HEK293T (cell line): ENCODE data around the gene TMEM132D.

Experiments used
- CTCF ChIA-PET: fragments of 350-600 bp; formaldehyde crosslinking; extraction: SDS; loops from one replicate; lab custom pipeline; 2021; ENCODE audit warnings: antibody characterized with exemption, inconsistent platforms; lab: Yijun Ruan, JAX
- POLR2A ChIA-PET: fragments of 350-600 bp; formaldehyde crosslinking; extraction: SDS; loops from one replicate; lab custom pipeline; 2020; ENCODE audit warnings: antibody characterized with exemption, inconsistent platforms; lab: Yijun Ruan, JAX
- DNase-seq: peaks from one replicate; pipeline ENCODE4 v3.0.0; 2012; ENCODE audit warnings: mixed read lengths; ENCODE audit errors: extremely low spot score
- ARNT ChIP-seq: fragments of 450-650 bp; IDR thresholded peaks from 2 replicates; pipeline ENCODE4 v1.6.1; 2017; ENCODE audit warnings: mild to moderate bottlenecking
- BHLHE40 ChIP-seq: fragments of 450-650 bp; IDR thresholded peaks from 2 replicates; pipeline ENCODE4 v1.6.1; 2016; ENCODE audit warnings: mild to moderate bottlenecking, moderate library complexity, borderline replicate concordance
- CTBP1 ChIP-seq: fragments of 450-650 bp; IDR thresholded peaks from 2 replicates; pipeline ENCODE4 v1.6.1; 2016; ENCODE audit warnings: borderline replicate concordance
- ELF4 ChIP-seq: fragments of 450-650 bp; IDR thresholded peaks from 2 replicates; pipeline ENCODE4 v1.6.1; 2017; ENCODE audit warnings: antibody characterized with exemption
- FOXA1 ChIP-seq: fragments of 450-650 bp; IDR thresholded peaks from 2 replicates; pipeline ENCODE4 v1.6.1; 2016; ENCODE audit warnings: mild to moderate bottlenecking
- FOXK2 ChIP-seq: fragments of 450-650 bp; IDR thresholded peaks from 2 replicates; pipeline ENCODE4 v1.6.1; 2016; ENCODE audit warnings: mild to moderate bottlenecking
- FOXM1 ChIP-seq: fragments of 450-650 bp; IDR thresholded peaks from 2 replicates; pipeline ENCODE4 v1.6.1; 2017; ENCODE audit warnings: mild to moderate bottlenecking, borderline replicate concordance
- HDGF ChIP-seq: fragments of 450-650 bp; IDR thresholded peaks from 2 replicates; pipeline ENCODE4 v1.6.1; 2017; ENCODE audit warnings: antibody characterized with exemption, borderline replicate concordance
- L3MBTL2 ChIP-seq: fragments of 450-650 bp; conservative IDR thresholded peaks from 2 replicates; pipeline ENCODE4 v1.6.1; 2016; ENCODE audit warnings: mild to moderate bottlenecking
- LEF1 ChIP-seq: fragments of 450-650 bp; IDR thresholded peaks from 2 replicates; pipeline ENCODE4 v1.6.1; 2017; ENCODE audit warnings: mild to moderate bottlenecking, borderline replicate concordance
- NFRKB ChIP-seq: fragments of 450-650 bp; IDR thresholded peaks from 2 replicates; pipeline ENCODE4 v1.6.1; 2016; ENCODE audit warnings: mild to moderate bottlenecking, moderate library complexity
- PKNOX1 ChIP-seq: fragments of 450-650 bp; IDR thresholded peaks from 2 replicates; pipeline ENCODE4 v1.6.1; 2016
- SP1 ChIP-seq: fragments of 450-650 bp; IDR thresholded peaks from 2 replicates; pipeline ENCODE4 v1.6.1; 2017
- SUZ12 ChIP-seq: fragments of 450-650 bp; IDR thresholded peaks from 2 replicates; pipeline ENCODE4 v1.6.1; 2016; ENCODE audit warnings: mild to moderate bottlenecking
- TARDBP ChIP-seq: fragments of 450-650 bp; IDR thresholded peaks from 2 replicates; pipeline ENCODE4 v1.6.1; 2016
- ZNF384 ChIP-seq: fragments of 450-650 bp; IDR thresholded peaks from 2 replicates; pipeline ENCODE4 v1.6.1; 2016

The TMEM132D gene

DNA sequence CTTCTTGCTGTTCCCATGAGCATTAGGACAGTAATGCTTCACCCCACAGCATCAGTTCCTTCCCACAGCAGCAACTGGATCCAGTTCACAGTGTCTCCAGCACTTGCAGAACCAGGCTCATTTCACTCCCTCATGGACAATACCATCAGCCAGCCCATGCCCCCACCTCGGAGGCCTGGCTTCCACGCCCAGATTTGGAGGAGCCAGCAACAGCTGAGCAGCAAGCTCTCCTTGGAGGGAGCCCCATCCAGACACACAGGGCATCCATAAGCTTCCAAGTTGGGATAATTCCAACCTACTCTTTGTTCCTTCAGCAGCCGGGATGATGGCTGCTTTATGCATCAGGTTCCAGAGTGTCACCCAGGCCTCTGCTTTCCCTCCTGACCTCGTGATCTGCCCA, 800.6 kb downstream of the TMEM132D start:
- POLR2A ChIA-PET, result no interaction called here
- CTCF ChIA-PET, result no interaction called here
- no peak for TF ChIP-seq FOXM1
- DNase-seq, result no peak

GRCh38 chr12:129102233-129102632, 801.6 kb downstream of the TMEM132D start:
- no peak for DNase-seq
- POLR2A ChIA-PET, result no interaction called here
- TF ChIP-seq ELF4 (no peak), ZNF384 (no peak), PKNOX1 (no peak), L3MBTL2 (no peak), LEF1 (no peak), BHLHE40 (no peak)
- CTCF ChIA-PET, result no interaction called here

DNA sequence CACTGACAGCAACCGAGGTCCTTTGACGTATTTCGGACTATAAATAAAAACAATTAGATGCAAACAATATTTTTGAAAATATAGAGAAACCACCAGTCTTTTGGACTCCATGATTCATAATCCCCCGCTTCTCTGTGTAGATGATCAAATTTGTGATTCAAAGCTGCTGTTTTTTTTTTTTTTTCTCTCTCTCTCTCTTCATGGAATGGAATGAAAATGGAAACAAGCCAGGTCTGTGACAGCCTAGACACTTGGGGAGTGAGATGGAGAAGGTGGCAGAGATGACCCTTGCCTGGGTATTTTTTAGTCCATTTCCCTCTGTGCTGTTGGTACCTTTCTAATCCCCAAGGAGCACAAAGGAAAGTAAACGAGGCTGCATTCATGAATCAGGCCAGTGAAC, 802.0 kb downstream of the TMEM132D start:
- TF ChIP-seq BHLHE40, result no peak
- no peak for TF ChIP-seq L3MBTL2
- TF ChIP-seq SP1, result no peak
- no peak for TF ChIP-seq FOXA1
- TF ChIP-seq TARDBP, result no peak
- no peak for TF ChIP-seq FOXM1
- TF ChIP-seq ARNT, result no peak
- POLR2A ChIA-PET, result no interaction called here

DNA sequence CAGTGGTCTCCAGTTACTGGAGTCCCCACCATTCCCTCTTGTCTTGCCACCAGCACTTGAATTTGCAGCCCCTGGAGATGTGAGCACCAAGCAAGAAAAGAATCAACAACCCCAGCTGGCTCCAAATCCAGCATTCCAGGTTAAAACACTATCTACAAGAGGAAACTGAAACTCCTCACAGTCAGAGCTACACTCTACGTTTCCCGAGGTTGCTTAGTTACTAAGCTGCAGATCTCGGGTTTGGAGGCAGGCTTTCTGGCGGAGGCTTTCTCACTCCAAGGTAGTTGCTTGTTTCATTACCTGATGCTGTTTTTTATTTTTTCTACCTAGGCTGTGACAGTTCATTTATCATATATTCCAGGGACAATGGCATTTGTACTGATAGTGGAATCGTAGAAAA, 802.4 kb downstream of the TMEM132D start:
- DNase-seq, result no peak
- CTCF ChIA-PET, result no interaction called here
- POLR2A ChIA-PET, result no interaction called here
- no peak for TF ChIP-seq ARNT
- no peak for TF ChIP-seq TARDBP
- no peak for TF ChIP-seq FOXA1
- TF ChIP-seq LEF1, result no peak

More for the DNA sequence above, 802.0 kb downstream of the TMEM132D start:
- DNase-seq, result no peak
- CTCF ChIA-PET, result no interaction called here

- POLR2A ChIA-PET, result no interaction called here
- TF ChIP-seq LEF1, result no peak
- TF ChIP-seq CTBP1, result no peak
- no peak for TF ChIP-seq ARNT
- TF ChIP-seq FOXM1, result no peak
- no peak for TF ChIP-seq FOXK2
- no peak for TF ChIP-seq FOXA1
- TF ChIP-seq SP1, result no peak
- TF ChIP-seq HDGF, result no peak
- DNase-seq, result no peak
- CTCF ChIA-PET, result no interaction called here
Measured at GRCh38 chr12:129097451-129097850, 806.4 kb downstream of the TMEM132D start.

DNA sequence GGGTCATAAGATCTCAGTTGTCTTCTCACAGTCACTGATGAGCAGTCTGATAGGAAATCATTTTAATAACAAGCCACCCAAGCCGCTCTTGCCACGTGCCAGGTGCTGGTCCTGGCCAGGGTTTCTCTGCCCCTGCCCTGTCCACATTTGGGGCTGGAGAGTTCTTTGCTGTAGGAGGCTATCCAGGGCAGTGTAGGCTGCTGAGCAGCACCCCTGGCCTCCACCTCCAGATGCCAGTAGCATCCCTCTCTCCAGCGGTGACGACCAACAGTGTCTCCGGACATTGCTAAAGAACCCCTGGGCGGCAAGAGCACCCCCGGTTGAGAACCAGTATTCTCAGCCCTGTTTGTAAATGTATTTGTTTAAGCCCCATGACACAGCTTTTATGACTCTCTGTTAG, 806.9 kb downstream of the TMEM132D start:
- ChIA-PET POLR2A (no interaction called here), CTCF (no interaction called here)
- TF ChIP-seq PKNOX1 (no peak), BHLHE40 (no peak), SUZ12 (no peak), SP1 (no peak), L3MBTL2 (no peak), HDGF (no peak), FOXA1 (no peak), FOXK2 (no peak), NFRKB (no peak), LEF1 (no peak), ZNF384 (no peak), ELF4 (no peak), ARNT (no peak), FOXM1 (no peak), CTBP1 (no peak)
- DNase-seq, result no peak

DNA sequence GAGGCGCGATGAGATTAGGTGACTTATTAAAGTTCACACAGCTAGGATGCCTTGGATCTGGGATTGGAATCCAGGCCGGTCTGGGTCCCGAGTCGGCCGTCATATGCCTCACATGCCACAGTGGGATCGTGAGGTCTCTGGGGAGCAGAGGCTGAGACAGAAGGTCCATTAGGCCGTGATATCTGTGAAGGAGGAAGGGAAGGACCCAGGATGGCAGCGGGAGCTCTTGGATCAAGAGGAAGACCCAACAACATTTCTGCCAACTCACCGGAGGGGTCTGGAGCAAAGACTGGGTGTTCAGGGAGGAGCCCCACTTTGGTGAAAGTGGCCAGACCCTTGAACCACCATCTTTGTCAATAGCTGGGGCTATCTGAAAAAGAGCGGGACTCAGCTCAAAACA, 807.6 kb downstream of the TMEM132D start:
- no peak for DNase-seq
- ChIA-PET CTCF (no interaction called here), POLR2A (no interaction called here)
- TF ChIP-seq BHLHE40 (no peak), ELF4 (no peak), ARNT (no peak), FOXA1 (no peak), SUZ12 (no peak), FOXK2 (no peak), TARDBP (no peak), L3MBTL2 (no peak), ZNF384 (no peak), FOXM1 (no peak), CTBP1 (no peak), HDGF (no peak), LEF1 (no peak), SP1 (no peak), PKNOX1 (no peak), NFRKB (no peak)
